GM20000 (cell line): ENCODE results near the gene ROBO3.

Experiments
- DNase-seq: peaks from one replicate; pipeline ENCODE4 v3.0.0; 2012; ENCODE audit warnings: low spot score
- TF ChIP-seq, protein P1 (sequence below): IDR thresholded peaks from 2 replicates; pipeline ENCODE4 v1.5.1; 2012; ENCODE audit warnings: mild to moderate bottlenecking, control low read depth; ENCODE audit errors: extremely low read depth, missing control alignments

The ROBO3 gene

DNA sequence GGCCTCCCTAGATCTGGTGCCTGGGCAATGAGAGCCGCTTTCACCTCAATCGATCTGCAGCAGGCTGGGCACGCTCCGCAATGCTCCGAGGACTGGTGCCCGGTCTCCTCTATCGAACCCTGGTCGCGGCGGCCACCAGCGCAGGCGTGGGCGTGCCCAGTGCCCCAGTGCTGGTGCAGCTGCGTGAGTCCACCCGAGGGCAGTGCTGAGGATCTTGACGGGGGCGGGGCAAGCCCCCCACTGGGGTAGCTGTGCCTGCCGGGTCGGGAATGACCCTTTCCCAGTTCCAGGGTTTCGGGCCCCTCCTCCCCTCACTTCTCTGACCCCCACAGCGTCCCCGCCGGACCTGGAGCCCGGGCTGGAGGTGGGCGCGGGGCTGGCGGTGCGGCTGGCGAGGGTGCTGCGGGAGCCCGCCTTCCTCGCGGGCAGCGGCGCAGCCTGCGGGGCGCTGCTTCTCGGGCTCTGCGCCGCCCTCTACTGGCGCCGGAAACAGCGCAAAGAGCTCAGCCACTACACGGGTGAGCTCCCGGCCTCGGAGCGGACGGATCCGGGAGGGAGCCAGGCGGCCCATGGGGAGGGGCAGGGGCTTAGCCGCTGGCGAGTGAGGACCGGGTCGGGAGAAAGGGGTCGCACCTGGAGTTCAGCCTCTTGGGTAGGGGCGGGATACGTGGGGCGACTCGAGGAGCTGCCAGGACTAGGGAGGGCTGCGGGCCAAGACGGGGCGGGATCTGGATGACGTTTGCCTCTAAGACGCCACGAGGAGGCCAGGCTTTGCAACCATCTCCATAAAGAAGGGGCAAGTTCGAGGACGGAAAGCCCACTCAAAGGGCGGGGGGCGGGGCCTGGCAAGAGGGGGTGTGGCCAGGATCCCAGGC lies 10.9 kb downstream of the ROBO3 start:
- TF ChIP-seq, protein P1, sequence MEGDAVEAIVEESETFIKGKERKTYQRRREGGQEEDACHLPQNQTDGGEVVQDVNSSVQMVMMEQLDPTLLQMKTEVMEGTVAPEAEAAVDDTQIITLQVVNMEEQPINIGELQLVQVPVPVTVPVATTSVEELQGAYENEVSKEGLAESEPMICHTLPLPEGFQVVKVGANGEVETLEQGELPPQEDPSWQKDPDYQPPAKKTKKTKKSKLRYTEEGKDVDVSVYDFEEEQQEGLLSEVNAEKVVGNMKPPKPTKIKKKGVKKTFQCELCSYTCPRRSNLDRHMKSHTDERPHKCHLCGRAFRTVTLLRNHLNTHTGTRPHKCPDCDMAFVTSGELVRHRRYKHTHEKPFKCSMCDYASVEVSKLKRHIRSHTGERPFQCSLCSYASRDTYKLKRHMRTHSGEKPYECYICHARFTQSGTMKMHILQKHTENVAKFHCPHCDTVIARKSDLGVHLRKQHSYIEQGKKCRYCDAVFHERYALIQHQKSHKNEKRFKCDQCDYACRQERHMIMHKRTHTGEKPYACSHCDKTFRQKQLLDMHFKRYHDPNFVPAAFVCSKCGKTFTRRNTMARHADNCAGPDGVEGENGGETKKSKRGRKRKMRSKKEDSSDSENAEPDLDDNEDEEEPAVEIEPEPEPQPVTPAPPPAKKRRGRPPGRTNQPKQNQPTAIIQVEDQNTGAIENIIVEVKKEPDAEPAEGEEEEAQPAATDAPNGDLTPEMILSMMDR = peak; percentile 88
- peak; percentile 92 for DNase-seq

DNA sequence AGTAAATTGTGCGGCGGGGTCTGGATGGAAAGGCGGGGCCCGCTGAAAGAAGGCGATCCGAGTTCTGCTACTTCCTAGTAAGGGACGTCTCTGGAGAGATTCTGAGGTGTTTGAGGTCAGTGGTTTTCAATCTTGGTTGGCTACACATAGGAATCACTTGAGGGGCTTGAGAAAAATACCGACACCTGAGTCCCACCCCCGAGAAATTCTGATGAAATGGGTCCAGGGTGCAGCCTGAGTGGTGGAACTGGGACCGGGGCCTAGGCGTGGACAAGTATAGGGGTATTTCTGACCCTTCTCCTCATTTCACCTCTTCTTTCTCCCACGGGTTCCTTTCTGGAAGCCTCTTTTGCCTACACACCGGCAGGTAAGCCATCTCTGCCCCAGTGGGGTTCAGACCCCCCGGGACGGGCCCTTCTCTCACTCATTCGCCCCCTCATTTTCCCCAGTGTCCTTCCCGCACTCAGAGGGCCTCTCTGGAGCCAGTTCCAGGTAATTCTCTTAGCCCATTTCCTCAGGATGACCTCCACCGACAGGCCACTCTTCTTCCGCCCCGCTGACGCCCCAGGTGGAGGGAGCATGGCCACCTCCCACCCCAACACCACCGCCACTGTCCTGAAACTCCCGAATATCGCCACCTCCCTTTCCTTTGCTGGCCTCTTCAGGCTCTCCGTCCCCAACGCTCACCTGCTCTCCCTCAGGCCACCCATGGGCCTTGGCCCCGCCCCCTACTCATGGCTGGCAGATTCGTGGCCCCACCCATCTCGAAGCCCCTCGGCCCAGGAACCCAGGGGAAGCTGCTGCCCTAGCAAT lies 11.8 kb downstream of the ROBO3 start:
- peak; percentile 38 for DNase-seq
- TF ChIP-seq, protein P1 = no peak

DNA sequence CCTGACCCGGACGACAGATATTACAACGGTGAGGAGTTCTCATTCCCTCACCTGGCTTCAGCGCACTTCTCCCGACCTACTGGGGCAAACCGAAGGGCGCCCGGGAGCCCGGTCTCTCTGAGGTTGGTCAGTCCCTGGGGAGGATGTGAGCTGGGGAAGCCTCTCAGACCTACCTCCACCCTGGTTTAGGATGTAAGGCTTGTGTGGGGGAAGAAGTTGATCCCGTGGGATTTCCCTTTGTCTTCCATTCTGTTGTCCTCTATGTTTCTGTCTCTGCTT lies 12.3 kb downstream of the ROBO3 start:
- no peak for DNase-seq
- TF ChIP-seq, protein P1 = no peak

DNA sequence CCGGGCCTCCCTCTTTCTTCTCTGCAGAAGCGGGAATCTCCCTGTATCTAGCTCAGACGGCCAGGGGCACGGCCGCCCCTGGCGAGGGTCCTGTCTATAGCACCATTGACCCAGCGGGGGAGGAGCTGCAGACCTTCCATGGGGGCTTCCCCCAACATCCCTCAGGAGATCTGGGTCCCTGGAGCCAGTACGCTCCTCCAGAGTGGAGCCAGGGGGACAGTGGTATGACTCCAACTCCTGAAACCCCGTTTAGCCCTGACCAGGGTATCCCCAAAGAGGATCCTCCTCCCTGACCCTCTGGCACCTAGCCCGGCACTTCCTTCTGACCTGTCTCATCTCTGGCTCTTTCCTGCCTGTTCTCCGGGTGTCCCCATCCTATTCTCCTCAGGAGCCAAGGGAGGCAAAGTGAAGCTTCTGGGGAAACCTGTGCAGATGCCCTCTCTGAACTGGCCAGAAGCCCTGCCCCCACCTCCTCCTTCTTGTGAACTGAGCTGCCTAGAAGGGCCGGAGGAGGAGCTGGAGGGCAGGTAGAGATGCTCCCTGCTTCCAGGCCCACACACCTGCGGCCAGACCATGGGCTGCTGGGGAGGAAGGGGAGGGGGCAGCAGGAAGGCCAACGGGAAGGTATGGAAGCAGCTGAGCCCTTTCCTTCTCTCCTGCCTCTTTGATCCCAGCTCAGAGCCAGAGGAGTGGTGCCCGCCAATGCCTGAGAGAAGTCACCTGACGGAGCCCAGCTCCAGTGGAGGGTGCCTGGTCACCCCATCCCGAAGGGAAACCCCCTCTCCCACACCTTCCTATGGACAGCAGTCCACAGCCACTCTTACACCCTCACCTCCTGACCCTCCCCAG lies 12.9 kb downstream of the ROBO3 start:
- DNase-seq = no peak
- TF ChIP-seq, protein P1 = no peak

DNA sequence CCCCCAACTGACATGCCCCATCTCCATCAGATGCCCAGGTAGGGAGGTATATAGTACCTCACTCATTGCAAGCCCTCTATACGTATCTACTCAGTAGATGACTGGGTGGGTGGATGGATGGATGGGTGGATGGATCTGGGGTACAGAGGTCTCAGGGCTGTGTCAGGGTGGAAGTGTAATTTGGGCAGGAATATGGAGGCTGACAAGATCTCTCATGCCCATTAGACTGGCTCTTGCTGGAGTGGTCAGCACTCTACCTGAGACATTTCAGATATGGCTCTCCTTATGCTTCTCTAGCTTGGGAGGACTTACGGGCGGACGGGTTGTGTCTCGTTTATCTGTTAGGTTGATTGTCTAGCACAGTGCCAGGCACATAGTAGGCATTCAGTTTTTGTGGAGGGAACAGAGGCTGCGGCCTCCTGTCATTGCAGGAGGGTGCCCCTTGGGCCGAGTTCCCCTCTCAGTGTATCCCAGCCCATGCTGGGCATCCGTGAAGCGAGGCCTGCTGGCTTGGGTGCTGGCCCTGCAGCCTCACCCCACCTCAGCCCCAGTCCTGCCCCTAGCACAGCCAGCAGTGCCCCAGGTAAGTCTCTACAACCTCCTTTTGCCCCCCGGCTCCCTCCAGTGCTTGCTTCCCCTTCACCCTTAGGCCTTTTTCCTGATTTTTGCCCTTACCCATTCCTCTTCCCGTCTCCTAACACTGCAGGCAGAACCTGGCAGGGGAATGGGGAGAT lies 13.7 kb downstream of the ROBO3 start:
- TF ChIP-seq, protein P1 = no peak
- no peak for DNase-seq

DNA sequence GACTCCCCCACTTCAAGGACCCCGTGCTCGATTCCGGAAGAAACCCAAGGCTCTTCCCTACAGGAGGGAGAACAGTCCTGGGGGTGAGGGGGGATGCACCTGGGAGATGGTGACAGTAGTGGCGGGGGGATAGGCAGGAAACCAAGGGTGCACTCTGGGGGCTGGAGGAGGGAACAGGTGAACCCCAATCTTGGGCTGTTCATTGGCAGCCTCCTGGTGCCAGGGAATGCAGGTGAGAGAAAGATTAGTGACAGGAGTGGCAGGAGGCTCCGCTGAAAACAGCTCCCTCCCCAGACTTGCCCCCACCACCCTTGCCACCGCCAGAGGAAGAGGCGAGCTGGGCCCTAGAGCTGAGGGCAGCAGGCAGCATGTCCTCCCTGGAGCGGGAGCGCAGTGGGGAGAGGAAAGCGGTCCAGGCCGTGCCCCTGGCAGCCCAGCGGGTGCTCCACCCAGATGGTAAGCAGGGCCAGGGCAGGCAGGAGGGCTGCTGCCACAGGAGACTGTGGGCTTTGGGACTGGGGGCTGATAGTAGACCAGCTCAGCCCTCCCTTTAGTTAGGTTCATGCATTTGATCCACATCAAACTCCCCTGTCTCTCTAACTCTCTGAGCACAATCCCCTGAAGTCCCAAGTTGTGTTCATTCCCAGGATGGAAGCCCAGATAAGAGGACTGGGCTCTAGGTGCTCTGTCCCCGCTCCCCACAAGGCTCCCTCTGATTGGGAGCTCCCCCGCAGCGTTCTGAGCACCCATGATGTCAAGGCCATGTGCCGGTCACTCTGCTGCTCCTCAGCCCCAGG lies 14.5 kb downstream of the ROBO3 start:
- TF ChIP-seq, protein P1 = no peak
- no peak for DNase-seq
